Left cardiac atrium (tissue), 4 donors: ENCODE results near the gene VEGFA. TPM values are rescaled to one million over a fixed set of nuclear protein-coding genes. Genes with fewer than 3 reads are reported as not detected.

Experiments
- ATAC-seq, 2 donors: fragments of 200-7000 bp; cut with Tn5 transposase; one replicate each; pipeline ENCODE4 v1.9.1; 2020; ENCODE audit warnings: mild to moderate bottlenecking in 2 of 2, moderate library complexity in 2 of 2
- DNase-seq: peaks from one replicate; pipeline ENCODE4 v3.0.0-alpha.2; 2020
- intact Hi-C, 2 donors: fragments of 100-400 bp; cut with DNase I; formaldehyde crosslinking; loops; one replicate each; pipeline versions ENCODE4 v1.14.1 to v1.15.1; 2022 to 2023
- total RNA-seq, 2 donors: library from RNA; stranded (reverse); fragmentation: NEBNext Ultra II Directional; extraction: Animal tissue kit (Norgen Biotek cat#: 25700); gene quantifications; one replicate each; pipeline ENCODE4 v1.2.1, GENCODE V29; 2021
- donor health status: DM: no; HTN: yes; CAD: no.
- donor health status: DM: no; HTN: yes; CAD: no; lungs with severe emphysema.
- donor health status: DM: yes; HTN: yes; CAD: no.
- donor health status: Dilated cardiomyopathy.

VEGFA gene
- total RNA-seq, 2 donors from 2014 or later = 168 to 212 TPM

- no peak for DNase-seq
- intact Hi-C loops = no loop called here
- ATAC-seq = peak; percentile 83 to 91
These were observed 32.5 kb upstream of the VEGFA start for GRCh38 chr6:43737272-43738081.

- intact Hi-C loops = no loop called here
- DNase-seq (no peak), ATAC-seq (no peak)
These were observed 31.7 kb upstream of the VEGFA start for GRCh38 chr6:43738267-43738676.

- no peak for DNase-seq
- ATAC-seq = no peak
- intact Hi-C loops = no loop called here
These were observed 31.0 kb upstream of the VEGFA start for GRCh38 chr6:43738877-43739641.

- DNase-seq = no peak
- ATAC-seq = no peak
These were observed 30.3 kb upstream of the VEGFA start for GRCh38 chr6:43739642-43740091.

GRCh38 chr6:43740321-43740960, 29.6 kb upstream of the VEGFA start:
- ATAC-seq = no peak
- intact Hi-C loops = no loop called here
- DNase-seq = no peak

More at GRCh38 chr6:43739642-43740091, 30.3 kb upstream of the VEGFA start:
- intact Hi-C loops = no loop called here

GRCh38 chr6:43740961-43741764, 28.8 kb upstream of the VEGFA start:
- ATAC-seq (peak in 1 of 2 donors; percentile 12), DNase-seq (no peak)
- intact Hi-C loops = no loop called here

- ATAC-seq = no peak
- no peak for DNase-seq
- intact Hi-C loops = no loop called here
These were observed 28.2 kb upstream of the VEGFA start for GRCh38 chr6:43741829-43742228.

- ATAC-seq (no peak), DNase-seq (no peak)
These were observed 27.7 kb upstream of the VEGFA start for GRCh38 chr6:43742285-43742684.

GRCh38 chr6:43742931-43743632, 26.9 kb upstream of the VEGFA start:
- intact Hi-C loops = no loop called here
- DNase-seq (no peak), ATAC-seq (peak in 1 of 2 donors; percentile 57)

More at GRCh38 chr6:43742285-43742684, 27.7 kb upstream of the VEGFA start:
- intact Hi-C loops = no loop called here

- ATAC-seq = peak in 1 of 2 donors; percentile 32
- intact Hi-C loops = no loop called here
- DNase-seq = no peak
These were observed 26.2 kb upstream of the VEGFA start for GRCh38 chr6:43743682-43744381.

GRCh38 chr6:43744491-43744890, 25.5 kb upstream of the VEGFA start:
- DNase-seq (no peak), ATAC-seq (no peak)
- intact Hi-C loops = no loop called here

GRCh38 chr6:43744931-43745727, 24.9 kb upstream of the VEGFA start:
- no peak for DNase-seq
- ATAC-seq = no peak
- intact Hi-C loops = no loop called here

GRCh38 chr6:43746071-43746470, 23.9 kb upstream of the VEGFA start:
- intact Hi-C loops = no loop called here
- DNase-seq (no peak), ATAC-seq (peak in 1 of 2 donors; percentile 2)

- peak in 1 of 2 donors; percentile 80 for ATAC-seq
- no peak for DNase-seq
- intact Hi-C loops = no loop called here
These were observed 23.4 kb upstream of the VEGFA start for GRCh38 chr6:43746613-43747102.

- intact Hi-C loops = no loop called here
- no peak for DNase-seq
- ATAC-seq = no peak
These were observed 22.2 kb upstream of the VEGFA start for GRCh38 chr6:43747784-43748183.

GRCh38 chr6:43748765-43749164, 21.2 kb upstream of the VEGFA start:
- DNase-seq (no peak), ATAC-seq (no peak)
- intact Hi-C loops = no loop called here

GRCh38 chr6:43749461-43749860, 20.6 kb upstream of the VEGFA start:
- intact Hi-C loops = no loop called here
- ATAC-seq = no peak

More at GRCh38 chr6:43749461-43749860, 20.6 kb upstream of the VEGFA start:
- DNase-seq = no peak
